Suprapubic skin (tissue), 4 donors: Measurements from ENCODE around the gene EGLN3.

Source experiments
- CTCF ChIP-seq, 2 donors: fragments of 200-600 bp in 1 of 2; fragments of 450-650 bp in 1 of 2; sonication (generic) in 1 of 2; IDR thresholded peaks; one replicate each; pipeline ENCODE4 v1.5.1; 2016 to 2019; ENCODE audit warnings: antibody characterized with exemption in 2 of 2, mild to moderate bottlenecking in 1 of 2, moderate library complexity in 1 of 2
- EP300 ChIP-seq: sonication (generic); formaldehyde crosslinking; IDR thresholded peaks from one replicate; pipeline ENCODE4 v1.6.1; 2017; ENCODE audit warnings: antibody characterized with exemption
- POLR2A ChIP-seq, 2 donors: fragments of 450-650 bp; IDR thresholded peaks; one replicate each; pipeline ENCODE4 v1.6.1; 2017; ENCODE audit warnings: antibody characterized with exemption in 2 of 2, mild to moderate bottlenecking in 2 of 2, moderate library complexity in 2 of 2
- POLR2AphosphoS5 ChIP-seq, 3 donors: sonication (generic); formaldehyde crosslinking; IDR thresholded peaks; one replicate each; pipeline ENCODE4 v1.6.1; 2017; ENCODE audit warnings: antibody characterized with exemption in 3 of 3

GRCh38 chr14:33917661-33918060 lies 33.2 kb downstream of the EGLN3 start:
- TF ChIP-seq CTCF (IDR thresholded peaks at IDR 0.05) (no peak), POLR2AphosphoS5 (IDR thresholded peaks at IDR 0.05) (no peak), POLR2A (IDR thresholded peaks at IDR 0.05) (no peak), EP300 (no peak)
